IMR-90 (cell line): Measurements from ENCODE around the gene TBC1D24.

Experiments
- BHLHE40 ChIP-seq: fragments of 150-350 bp; IDR thresholded peaks from 2 replicates; pipeline ENCODE4 v1.6.1; 2016; ENCODE audit warnings: mild to moderate bottlenecking, low read depth, low read length
- CEBPB ChIP-seq: IDR thresholded peaks from 2 replicates; pipeline ENCODE4 v1.6.1; 2012; ENCODE audit warnings: low read depth, low read length, improper control_type of control experiment
- CHD1 ChIP-seq: IDR thresholded peaks from 2 replicates; pipeline ENCODE4 v1.6.1; 2012; ENCODE audit warnings: low read depth, low read length, improper control_type of control experiment
- CTCF ChIP-seq: conservative IDR thresholded peaks from 2 replicates; pipeline ENCODE4 v1.5.1; 2012; ENCODE audit warnings: mild to moderate bottlenecking, low read depth, low read length, improper control_type of control experiment
- FOS ChIP-seq: fragments of 150-350 bp; IDR thresholded peaks from 2 replicates; pipeline ENCODE4 v1.6.1; 2016; ENCODE audit warnings: low read depth, low read length
- MAFK ChIP-seq: IDR thresholded peaks from 2 replicates; pipeline ENCODE4 v1.6.1; 2012; ENCODE audit warnings: low read depth, low read length, improper control_type of control experiment
- MXI1 ChIP-seq: IDR thresholded peaks from 2 replicates; pipeline ENCODE4 v1.6.1; 2012; ENCODE audit warnings: low read depth, mild to moderate bottlenecking, low read length, moderate library complexity, borderline replicate concordance
- NFE2L2 ChIP-seq: fragments of 150-350 bp; IDR thresholded peaks from 2 replicates; pipeline ENCODE4 v1.6.1; 2016; ENCODE audit warnings: low read depth, mild to moderate bottlenecking, low read length
- POLR2A ChIP-seq: IDR thresholded peaks from 2 replicates; pipeline ENCODE4 v1.6.1; 2012; ENCODE audit warnings: mild to moderate bottlenecking, low read depth, low read length
- RAD21 ChIP-seq: IDR thresholded peaks from 2 replicates; pipeline ENCODE4 v1.6.1; 2012; ENCODE audit warnings: low read length, improper control_type of control experiment
- RCOR1 ChIP-seq: IDR thresholded peaks from 2 replicates; pipeline ENCODE4 v1.6.1; 2012; ENCODE audit warnings: mild to moderate bottlenecking, low read length, improper control_type of control experiment; ENCODE audit not compliant: insufficient replicate concordance
- SMC3 ChIP-seq: fragments of 150-350 bp; IDR thresholded peaks from 2 replicates; pipeline ENCODE4 v1.6.1; 2016; ENCODE audit warnings: low read depth, mild to moderate bottlenecking, antibody characterized with exemption, low read length, moderate library complexity
- USF2 ChIP-seq: fragments of 150-350 bp; IDR thresholded peaks from 2 replicates; pipeline ENCODE4 v1.6.1; 2017; ENCODE audit warnings: mild to moderate bottlenecking, antibody characterized with exemption, low read length, low read depth
- TF ChIP-seq, protein P1 (sequence below): fragments of 150-350 bp; IDR thresholded peaks from 2 replicates; pipeline ENCODE4 v1.6.1; 2016; ENCODE audit warnings: low read depth, mild to moderate bottlenecking, low read length, moderate library complexity, borderline replicate concordance

GRCh38 chr16:2494616-2495015, 19.7 kb downstream of the TBC1D24 start:
- TF ChIP-seq CTCF (no peak), SMC3 (no peak), POLR2A (no peak), USF2 (no peak), CEBPB (no peak), NFE2L2 (no peak), RAD21 (no peak), MAFK (no peak), FOS (no peak), CHD1 (no peak), MXI1 (no peak), BHLHE40 (no peak), RCOR1 (no peak)
- TF ChIP-seq, protein P1, sequence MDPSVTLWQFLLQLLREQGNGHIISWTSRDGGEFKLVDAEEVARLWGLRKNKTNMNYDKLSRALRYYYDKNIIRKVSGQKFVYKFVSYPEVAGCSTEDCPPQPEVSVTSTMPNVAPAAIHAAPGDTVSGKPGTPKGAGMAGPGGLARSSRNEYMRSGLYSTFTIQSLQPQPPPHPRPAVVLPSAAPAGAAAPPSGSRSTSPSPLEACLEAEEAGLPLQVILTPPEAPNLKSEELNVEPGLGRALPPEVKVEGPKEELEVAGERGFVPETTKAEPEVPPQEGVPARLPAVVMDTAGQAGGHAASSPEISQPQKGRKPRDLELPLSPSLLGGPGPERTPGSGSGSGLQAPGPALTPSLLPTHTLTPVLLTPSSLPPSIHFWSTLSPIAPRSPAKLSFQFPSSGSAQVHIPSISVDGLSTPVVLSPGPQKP, result no peak
